NCI-H128 (cell line): Measurements from ENCODE around the gene HSD17B1.
A peak's percentile ranks its signal among the peaks of the same experiment; 100 is the strongest.

Experiments
- DNase-seq: peaks from one replicate; lab custom pipeline; 2025; ENCODE audit not compliant: unreplicated experiment; lab: John Stamatoyannopoulos, UW

Gene HSD17B1

GRCh38 chr17:42565523-42566214 lies 12.9 kb downstream of the HSD17B1 start:
- DNase-seq = no peak

- no peak for DNase-seq
These were observed 13.6 kb downstream of the HSD17B1 start for GRCh38 chr17:42566215-42566882.

GRCh38 chr17:42566883-42567573 lies 14.3 kb downstream of the HSD17B1 start, which contains the start of gene MLX:
Gene MLX (plus strand): TSS chr17:42567100. CDS start chr17:42567125, 25 bp downstream.
- peak; percentile 74 for DNase-seq

GRCh38 chr17:42568341-42569111 lies 15.8 kb downstream of the HSD17B1 start:
- no peak for DNase-seq

GRCh38 chr17:42571435-42572225 lies 18.9 kb downstream of the HSD17B1 start:
- DNase-seq = no peak

GRCh38 chr17:42573095-42573494 lies 20.4 kb downstream of the HSD17B1 start:
- DNase-seq = no peak

- no peak for DNase-seq
These were observed 21.7 kb downstream of the HSD17B1 start for GRCh38 chr17:42574463-42574862.

GRCh38 chr17:42577140-42577531 lies 24.4 kb downstream of the HSD17B1 start:
- no peak for DNase-seq

- DNase-seq = peak; percentile 59
These were observed 25.0 kb downstream of the HSD17B1 start, which contains the start of gene PSMC3IP for GRCh38 chr17:42577532-42578281. Gene PSMC3IP (minus strand): TSS chr17:42577729. CDS start chr17:42577686, 43 bp downstream.

GRCh38 chr17:42578282-42578869 lies 25.7 kb downstream of the HSD17B1 start:
- peak; percentile 27 for DNase-seq

- no peak for DNase-seq
These were observed 27.2 kb downstream of the HSD17B1 start for GRCh38 chr17:42579794-42580551.

- no peak for DNase-seq
These were observed 29.1 kb downstream of the HSD17B1 start for GRCh38 chr17:42581744-42582270.

- DNase-seq = no peak
These were observed 32.2 kb downstream of the HSD17B1 start for GRCh38 chr17:42584880-42585279.

- DNase-seq = no peak
These were observed 32.6 kb downstream of the HSD17B1 start for GRCh38 chr17:42585353-42585752.

GRCh38 chr17:42586514-42587230 lies 33.9 kb downstream of the HSD17B1 start:
- no peak for DNase-seq

GRCh38 chr17:42590886-42591285 lies 38.2 kb downstream of the HSD17B1 start:
- no peak for DNase-seq

- no peak for DNase-seq
These were observed 38.7 kb downstream of the HSD17B1 start for GRCh38 chr17:42591411-42591810.

GRCh38 chr17:42596386-42596785 lies 43.7 kb downstream of the HSD17B1 start:
- no peak for DNase-seq
